GM18511 (cell line): ENCODE measurements around the gene MAGOHB.
"Not testable (repeated sequence)": the region's sequence is repeated elsewhere in the genome, so short reads cannot be mapped to it uniquely, and the experiment has no call there.

ENCODE experiments used
- ATAC-seq: cut with Tn5 transposase; IDR thresholded peaks from one replicate; pipeline ENCODE4 v1.9.1; 2021; ENCODE audit warnings: mild to moderate bottlenecking, moderate library complexity; ENCODE audit not compliant: unreplicated experiment

The MAGOHB gene

GRCh38 chr12:10613349-10614055 is at the start of gene MAGOHB:
Gene MAGOHB, minus strand, starts transcription at chr12:10613609. Its CDS starts 77 bp downstream, at chr12:10613532.
- ATAC-seq = peak; percentile 95

- no peak for ATAC-seq
These were observed 47.9 kb upstream of the MAGOHB start for GRCh38 chr12:10661338-10661737.

GRCh38 chr12:10654003-10654402 is 40.6 kb upstream of the MAGOHB start:
- no peak for ATAC-seq

GRCh38 chr12:10652192-10652591 is 38.8 kb upstream of the MAGOHB start:
- ATAC-seq = no peak

GRCh38 chr12:10646576-10646975 is 33.2 kb upstream of the MAGOHB start:
- ATAC-seq = not testable (repeated sequence)

- no peak for ATAC-seq
These were observed 32.5 kb upstream of the MAGOHB start for GRCh38 chr12:10645910-10646309.

GRCh38 chr12:10641735-10642500 is 28.5 kb upstream of the MAGOHB start:
- no peak for ATAC-seq

GRCh38 chr12:10638728-10639127 is 25.3 kb upstream of the MAGOHB start:
- no peak for ATAC-seq

- no peak for ATAC-seq
These were observed 23.2 kb upstream of the MAGOHB start for GRCh38 chr12:10636611-10637010.

- no peak for ATAC-seq
These were observed 22.7 kb upstream of the MAGOHB start for GRCh38 chr12:10636124-10636523.

- ATAC-seq = no peak
These were observed 21.9 kb upstream of the MAGOHB start for GRCh38 chr12:10635306-10635705.

- no peak for ATAC-seq
These were observed 21.0 kb upstream of the MAGOHB start for GRCh38 chr12:10634427-10634826.

- ATAC-seq = no peak
These were observed 20.1 kb upstream of the MAGOHB start for GRCh38 chr12:10633541-10633940.

- no peak for ATAC-seq
These were observed 18.8 kb upstream of the MAGOHB start for GRCh38 chr12:10632226-10632625.

- ATAC-seq = no peak
These were observed 11.2 kb upstream of the MAGOHB start for GRCh38 chr12:10624605-10625004.

GRCh38 chr12:10623131-10623530 is 9.7 kb upstream of the MAGOHB start:
- ATAC-seq = no peak

- no peak for ATAC-seq
These were observed 7.9 kb upstream of the MAGOHB start for GRCh38 chr12:10621278-10621677.

- ATAC-seq = no peak
These were observed 6.8 kb upstream of the MAGOHB start for GRCh38 chr12:10620078-10620779.

GRCh38 chr12:10618338-10618987 is 5.1 kb upstream of the MAGOHB start:
- ATAC-seq = no peak

GRCh38 chr12:10617863-10618262 is 4.5 kb upstream of the MAGOHB start:
- no peak for ATAC-seq

- no peak for ATAC-seq
These were observed 2.1 kb upstream of the MAGOHB start for GRCh38 chr12:10615532-10615931.
